Activated CD8-positive, alpha-beta memory T cell treated with anti-CD3 and anti-CD28 coated beads, Interleukin-2, amount 50 U/mL, for 1 hour (primary cell): ENCODE measurements around the gene HBE1.
"Not testable (repeated sequence)": the region's sequence is repeated elsewhere in the genome, so short reads cannot be mapped to it uniquely, and the experiment has no call there.

Experiments used
- DNase-seq: peaks from one replicate; pipeline ENCODE4 v3.0.0-alpha.2; 2020; ENCODE audit errors: extremely low read depth

The HBE1 gene

DNA sequence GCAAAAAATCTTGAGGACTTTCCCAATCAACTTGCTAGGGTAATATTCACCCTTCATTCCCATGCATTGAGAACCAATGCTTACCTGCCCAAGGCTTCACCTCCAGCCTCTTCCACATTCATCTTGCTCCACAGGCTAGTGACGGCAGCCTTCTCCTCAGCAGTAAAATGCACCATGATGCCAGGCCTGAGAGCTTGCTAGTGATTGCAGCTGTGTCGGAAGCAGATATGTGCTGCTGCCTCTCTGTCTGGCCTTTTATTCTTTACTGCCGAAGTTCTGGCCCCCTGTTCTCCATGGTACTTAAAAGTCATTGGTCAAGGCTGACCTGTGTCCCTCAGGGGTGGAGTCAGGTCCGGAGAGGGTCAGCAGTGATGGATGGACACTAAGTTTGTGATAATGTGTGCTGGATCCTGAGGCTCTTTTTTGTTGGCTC lies at the start of gene HBE1:
TSS of gene HBE1 (minus strand) at position 231 of the 433 bp plus-strand sequence. CDS start at position 176, 55 bp downstream.
- no peak for DNase-seq

DNA sequence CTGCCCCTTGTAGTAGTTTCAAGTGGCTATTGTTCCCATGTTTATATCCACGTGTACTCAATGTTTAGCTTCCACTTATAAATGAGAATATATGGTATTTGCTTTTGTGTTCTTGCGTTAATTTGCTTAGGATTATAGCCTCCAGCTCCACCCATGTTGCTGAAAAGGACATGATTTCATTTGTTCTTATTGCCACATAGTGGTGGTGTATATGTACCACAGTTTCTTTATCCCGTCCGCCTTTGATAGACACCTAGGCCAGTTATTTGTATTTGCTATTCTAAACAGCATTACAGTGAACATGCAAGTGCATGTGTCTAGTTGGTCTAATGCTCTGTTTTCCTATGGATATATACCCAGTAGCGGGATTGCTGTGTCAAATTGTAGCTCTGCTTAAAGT lies 47.5 kb upstream of the HBE1 start:
- DNase-seq, result no peak

DNA sequence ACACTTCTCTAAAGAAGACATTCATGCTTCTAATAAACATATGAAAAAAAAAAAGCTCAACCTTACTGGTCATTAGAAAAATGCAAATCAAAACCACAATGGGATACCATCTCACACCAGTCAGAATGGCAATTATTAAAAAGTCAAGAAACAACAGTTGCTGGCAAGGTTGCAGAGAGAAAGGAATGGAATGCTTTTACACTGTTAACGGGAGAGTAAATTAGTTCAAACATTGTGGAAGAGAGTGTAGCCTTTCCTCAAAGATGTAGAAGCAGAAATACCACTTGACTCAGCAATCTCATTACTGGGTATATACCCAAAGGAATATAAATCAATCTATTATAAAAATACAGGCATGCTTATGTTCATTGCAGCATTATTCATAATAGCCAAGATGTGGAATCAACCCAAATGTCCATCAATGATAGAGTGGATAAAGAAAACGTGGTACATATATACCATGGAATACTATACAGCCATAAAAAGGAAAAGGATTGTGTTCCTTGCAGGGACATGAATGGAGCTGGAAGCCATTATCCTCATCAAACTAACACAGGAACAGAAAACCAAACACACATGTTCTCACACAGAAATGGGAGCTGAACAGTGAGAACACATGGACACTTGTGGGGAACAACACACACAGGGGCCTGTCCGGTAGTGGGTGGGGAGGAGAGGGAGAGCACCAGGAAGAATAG lies 43.7 kb upstream of the HBE1 start:
- not testable (repeated sequence) for DNase-seq

DNA sequence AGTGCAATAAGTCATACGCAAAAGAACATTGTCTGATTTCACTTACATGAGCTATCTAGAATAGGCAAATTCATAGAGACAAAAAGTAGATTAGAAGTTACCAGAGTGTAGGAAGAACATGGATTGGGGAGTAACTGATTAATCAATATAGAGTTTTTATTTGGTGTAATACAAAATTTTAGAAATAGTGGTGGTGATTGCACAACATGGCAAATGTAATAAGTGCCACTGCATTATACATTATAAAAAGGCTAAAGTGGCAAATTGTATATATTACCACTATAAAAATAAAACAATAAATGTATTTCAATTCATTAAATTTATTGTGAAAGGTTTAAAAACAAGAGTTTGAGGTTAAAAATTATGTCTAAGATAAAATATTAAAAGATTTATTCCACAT lies 40.7 kb upstream of the HBE1 start:
- no peak for DNase-seq

DNA sequence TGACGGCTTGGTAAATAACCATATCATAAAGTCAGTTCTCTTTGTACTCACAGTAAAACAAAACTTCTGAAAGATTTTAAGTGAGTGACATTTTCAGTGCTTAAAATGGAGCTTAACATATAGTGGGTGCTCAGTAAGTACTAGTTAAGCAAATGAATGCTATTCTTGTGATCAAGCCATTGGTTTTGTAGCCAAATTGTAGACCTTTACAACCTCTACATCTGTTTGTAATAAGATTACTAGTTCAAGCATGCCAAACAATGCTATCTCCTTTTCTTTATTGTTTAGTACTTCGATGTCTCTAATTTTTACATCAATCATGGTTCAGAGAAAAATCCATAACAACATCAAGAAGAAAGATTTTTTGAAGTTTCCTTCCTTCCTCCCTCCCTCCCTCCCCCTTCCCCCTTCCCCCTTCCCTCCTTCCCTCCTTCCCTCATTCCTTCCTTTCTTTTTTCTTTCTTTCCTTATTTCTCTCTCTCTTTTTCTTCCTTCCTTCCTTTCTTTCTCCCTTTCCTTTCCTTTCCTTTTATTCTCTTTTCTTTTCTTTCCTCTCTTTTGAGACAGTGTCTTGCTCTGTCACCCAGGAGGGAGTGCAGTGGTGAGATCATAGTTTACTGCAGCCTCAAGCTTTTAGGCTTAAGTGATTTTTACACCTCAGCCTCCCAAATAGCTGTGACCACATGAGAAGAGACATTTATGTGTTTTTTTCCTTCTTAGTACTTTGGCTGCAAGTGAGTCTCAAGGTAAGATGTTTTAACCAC lies 37.7 kb upstream of the HBE1 start:
- no peak for DNase-seq

DNA sequence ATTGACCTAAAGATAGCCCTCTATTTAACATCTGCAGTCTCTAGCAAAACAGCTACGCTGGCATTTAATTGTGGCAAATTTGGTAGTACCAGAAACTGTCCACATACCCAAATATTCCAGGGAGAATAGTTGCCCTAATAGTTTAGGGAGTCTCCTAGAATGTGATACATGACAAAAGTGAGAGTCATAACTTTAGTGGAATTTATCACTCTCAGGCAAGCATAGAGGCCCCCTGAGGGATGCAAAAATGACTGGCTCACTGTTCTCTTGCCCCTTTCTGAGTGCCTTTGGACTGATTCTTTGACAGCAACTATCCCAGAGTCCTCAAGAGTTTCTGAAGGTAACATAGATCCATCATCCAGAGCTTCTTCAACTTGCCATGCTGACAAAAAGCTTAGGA lies 34.3 kb upstream of the HBE1 start:
- no peak for DNase-seq

DNA sequence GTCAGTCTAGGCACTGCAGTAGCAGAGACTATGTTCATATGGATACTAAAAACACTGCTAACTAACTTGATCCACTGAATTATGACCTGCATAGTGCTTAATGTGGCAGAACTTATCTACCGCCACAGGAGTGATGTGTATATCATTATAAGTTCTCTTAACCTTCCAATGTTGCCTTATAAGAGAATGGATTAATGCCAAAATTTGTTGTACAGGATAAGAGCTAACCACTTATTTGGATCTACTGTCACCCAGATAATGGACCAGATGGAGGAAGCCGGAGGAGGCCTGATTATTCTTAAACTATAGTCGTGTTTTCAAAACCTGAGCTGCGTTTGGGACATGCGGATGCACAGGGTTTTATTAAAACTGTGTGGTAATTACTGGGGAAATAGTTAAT lies 33.9 kb upstream of the HBE1 start:
- DNase-seq, result no peak

DNA sequence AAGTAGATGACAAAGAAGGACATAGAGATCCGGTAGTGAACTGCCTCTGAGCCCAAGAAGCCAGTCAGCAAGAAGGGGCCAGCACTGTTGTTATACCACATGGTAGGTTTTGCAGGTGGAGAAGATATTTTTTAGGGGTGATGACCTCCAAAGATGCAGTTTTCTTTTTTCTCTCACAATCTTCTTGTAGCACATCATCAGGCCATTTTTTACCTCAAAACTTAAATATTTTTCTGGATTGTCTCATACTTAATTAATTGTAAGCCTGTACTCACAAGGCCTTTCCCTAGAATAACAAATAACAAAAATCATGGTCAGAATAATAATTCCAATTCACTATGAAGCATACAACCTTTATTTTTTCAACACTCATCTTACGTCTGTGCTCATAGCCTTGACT lies 32.1 kb upstream of the HBE1 start, which contains the start of gene OR51B4:
TSS of gene OR51B4 (minus strand) at position 101 of the 400 bp plus-strand sequence. CDS start at position 101, 0 bp downstream.
- no peak for DNase-seq

DNA sequence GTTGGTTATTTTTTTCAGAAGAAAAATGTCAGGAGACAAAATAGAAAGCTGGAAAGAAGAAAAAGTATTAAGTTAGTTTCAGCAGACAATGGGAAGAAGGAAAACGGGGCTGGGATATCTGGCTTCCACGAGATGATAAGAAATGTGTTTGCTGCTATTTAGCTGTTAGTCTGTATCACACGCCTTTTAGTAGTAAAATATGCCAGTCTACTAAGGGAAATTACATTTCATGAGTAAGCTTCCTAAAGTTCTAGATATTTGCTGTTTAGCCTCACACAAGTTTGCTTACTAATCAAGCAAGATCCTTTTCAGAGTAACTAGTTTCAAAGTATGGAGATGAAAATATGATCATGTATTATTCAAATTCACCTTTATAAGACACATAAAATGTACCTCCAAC lies 30.5 kb upstream of the HBE1 start:
- DNase-seq, result no peak

DNA sequence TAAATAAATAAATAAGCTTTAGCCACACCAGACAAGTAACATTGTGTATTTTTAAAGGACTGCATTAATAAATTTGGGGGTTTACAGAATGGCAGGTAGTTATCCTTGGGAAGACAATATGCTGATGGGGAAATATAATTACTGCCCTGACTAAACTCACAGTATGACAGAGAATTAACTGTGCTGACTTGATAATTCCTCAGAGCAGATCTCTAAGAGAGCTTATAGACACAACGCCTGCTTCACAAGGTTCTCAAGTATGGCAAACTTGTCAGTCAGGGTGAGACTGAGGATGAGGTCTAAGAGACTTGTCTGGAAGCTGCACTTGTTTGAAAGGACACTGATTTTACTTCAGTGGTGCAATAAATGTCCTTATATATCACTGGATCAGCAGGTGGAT lies 28.7 kb upstream of the HBE1 start:
- no peak for DNase-seq

DNA sequence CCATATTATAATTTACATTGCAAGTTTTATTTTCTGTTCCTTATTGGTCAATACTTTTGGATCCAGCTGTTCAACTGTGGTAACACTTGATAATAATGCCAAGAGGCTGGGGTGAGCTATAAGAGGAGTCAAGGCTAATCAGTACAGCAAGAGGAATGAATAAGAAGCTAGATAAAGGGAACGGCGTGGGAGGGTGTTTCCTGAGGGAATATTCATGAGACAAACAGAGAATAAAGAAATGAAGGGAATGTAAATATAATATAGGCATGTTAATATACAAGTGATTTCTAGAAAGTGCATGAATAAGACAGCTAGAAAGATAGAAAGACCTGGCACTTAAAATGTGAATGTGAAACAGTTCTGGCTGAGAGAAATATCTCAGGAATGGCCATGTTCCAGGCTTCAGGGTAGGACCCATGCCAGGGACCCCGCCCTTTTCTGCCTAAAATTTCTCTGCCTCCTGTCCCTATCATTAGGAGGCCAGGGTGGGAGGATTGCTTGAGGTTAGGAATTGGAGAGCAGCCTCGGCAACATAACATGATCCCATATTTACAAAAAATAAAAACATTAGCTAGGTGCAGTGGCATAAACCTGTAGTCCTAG lies 28.1 kb upstream of the HBE1 start:
- DNase-seq, result no peak

DNA sequence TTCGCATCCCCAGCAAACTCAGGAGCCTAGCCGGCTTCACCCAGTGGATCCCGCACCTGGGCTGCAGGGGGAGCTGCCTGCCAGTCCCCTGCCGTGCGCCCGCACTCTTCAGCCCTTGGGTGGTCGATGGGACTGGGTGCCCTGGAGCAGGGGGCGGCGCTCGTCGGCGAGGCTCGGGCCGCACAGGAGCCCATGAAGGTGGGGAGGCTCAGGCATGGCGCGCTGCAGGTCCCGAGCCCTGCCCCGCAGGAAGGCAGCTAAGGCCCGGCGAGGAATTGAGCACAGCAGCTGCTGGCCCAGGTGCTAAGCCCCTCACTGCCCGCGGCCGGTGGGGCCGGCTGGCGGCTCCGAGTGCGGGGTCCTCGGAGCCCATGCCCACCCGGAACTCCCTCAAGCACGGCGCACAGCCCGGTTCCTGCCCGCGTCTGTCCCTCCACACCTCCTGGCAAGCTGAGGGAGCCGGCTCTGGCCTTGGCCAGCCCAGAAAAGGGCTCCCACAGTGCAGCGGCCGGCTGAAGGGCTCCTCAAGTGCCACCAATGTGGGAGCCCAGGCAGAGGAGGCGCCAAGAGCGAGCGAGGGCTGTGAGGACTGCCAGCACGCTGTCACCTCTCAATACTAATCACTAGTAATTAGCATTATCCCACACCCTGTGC lies 24.7 kb upstream of the HBE1 start:
- DNase-seq, result not testable (repeated sequence)

DNA sequence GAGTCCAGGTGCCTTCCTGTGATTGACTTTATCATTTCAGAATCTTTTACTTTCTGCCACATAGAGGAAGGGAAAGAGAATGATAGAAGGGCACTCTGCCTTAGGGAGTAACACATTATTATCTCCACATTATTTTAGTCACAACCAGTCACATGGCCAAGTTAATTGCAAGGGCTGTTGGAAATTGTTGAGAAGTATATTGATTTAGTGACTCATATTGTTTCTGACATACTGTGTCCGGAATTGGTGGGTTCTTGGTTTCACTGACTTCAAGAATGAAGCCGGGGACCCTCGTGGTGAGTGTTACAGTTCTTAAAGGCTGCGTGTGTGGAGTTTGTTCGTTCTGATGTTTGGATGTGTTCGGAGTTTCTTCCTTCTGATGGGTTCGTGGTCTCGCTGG lies 23.3 kb upstream of the HBE1 start:
- no peak for DNase-seq

DNA sequence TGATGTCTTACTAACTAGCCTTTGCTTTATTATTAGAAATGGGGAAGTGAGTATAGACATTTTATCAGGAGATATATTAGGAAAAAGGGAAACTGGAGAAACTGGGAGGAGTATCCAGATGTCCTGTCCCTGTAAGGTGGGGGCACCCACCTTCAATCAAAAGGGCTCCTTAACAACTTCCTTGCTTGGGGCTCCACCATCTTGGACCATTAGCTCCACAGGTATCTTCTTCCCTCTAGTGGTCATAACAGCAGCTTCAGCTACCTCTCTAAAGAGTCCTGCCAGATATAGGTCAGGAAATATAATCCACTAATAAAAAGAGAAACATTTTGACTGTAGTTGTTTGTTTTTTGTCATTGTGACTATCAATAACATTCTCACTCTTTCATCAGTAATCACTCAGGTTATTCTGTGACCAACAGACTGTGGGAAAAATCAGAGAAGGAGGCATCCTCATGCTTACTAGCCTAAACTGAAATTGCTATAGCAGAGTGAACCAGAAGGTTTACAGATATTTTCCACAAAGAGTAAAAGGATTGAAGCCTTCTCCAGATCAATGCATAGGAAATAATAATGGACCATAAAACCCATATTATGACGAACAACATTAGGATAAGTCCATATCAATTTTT lies 21.6 kb upstream of the HBE1 start:
- no peak for DNase-seq

DNA sequence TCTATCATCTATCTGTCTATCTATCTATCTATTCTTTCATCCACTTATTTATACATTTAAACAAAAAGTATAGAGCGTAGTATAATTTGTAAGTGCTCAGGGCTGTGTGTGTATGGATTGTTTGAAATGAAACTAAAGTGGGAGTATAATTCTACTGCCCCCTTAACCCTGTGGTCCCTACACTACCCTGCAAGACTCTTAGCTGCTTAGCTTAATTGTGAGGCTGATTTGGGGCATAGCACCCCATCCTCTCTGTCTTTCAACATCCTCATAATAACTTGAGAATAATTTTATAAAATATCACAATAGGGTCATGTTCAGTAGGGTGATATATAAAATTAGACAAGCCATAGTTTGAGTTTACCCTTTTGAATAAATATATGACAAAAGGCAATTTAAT lies 20.4 kb upstream of the HBE1 start:
- DNase-seq, result no peak

DNA sequence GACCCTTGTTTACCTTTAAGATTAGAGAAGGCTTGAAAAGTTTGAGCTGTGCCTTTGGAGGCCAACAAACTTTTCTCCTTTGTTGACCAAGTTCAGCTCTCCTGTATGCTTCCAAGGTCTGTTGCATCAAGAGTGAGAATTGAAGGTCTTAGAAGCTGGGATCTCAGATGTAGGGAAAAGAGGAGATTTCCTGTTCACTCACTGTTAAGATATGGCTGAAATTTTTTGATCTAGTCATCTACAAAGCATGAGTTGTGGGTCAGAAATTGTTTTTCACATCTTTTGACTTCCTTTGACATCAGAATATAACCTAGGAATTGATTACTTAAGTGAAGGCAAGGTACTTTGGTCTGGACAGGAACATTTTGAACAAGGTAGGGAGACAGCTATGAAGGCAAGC lies 20.0 kb upstream of the HBE1 start:
- DNase-seq, result no peak

DNA sequence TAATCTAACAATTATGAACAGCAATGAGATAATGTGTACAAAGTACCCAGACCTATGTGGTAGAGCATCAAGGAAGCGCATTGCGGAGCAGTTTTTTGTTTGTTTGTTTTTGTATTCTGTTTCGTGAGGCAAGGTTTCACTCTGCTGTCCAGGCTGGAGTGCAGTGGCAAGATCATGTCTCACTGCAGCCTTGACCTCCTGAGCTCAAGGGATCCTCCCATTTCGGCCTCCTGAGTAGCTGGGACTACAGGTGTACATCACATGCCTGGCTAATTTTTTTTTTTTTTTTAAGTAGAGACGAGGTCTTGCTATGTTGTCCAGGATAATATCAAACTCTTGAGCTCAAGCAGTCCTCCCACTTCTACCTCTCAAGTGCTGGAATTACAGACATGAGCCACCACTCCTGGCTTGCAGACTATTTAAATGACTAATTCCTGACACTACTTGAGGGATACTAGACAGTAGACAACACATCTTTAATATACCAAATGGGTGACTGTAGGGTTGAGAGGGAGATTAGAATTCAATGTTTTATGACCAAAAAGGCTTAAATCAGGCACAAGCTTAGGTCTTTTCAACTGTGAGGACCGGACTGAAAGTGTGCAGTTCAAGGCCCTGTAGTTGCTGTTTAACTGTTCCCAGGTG lies 19.3 kb upstream of the HBE1 start:
- no peak for DNase-seq

DNA sequence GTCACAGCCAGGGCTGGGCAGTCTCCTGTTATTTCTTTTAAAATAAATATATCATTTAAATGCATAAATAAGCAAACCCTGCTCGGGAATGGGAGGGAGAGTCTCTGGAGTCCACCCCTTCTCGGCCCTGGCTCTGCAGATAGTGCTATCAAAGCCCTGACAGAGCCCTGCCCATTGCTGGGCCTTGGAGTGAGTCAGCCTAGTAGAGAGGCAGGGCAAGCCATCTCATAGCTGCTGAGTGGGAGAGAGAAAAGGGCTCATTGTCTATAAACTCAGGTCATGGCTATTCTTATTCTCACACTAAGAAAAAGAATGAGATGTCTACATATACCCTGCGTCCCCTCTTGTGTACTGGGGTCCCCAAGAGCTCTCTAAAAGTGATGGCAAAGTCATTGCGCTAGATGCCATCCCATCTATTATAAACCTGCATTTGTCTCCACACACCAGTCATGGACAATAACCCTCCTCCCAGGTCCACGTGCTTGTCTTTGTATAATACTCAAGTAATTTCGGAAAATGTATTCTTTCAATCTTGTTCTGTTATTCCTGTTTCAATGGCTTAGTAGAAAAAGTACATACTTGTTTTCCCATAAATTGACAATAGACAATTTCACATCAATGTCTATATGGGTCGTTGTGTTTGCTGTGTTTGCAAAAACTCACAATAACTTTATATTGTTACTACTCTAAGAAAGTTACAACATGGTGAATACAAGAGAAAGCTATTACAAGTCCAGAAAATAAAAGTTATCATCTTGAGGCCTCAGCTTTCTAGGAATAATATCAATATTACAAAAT lies 18.6 kb upstream of the HBE1 start:
- no peak for DNase-seq

DNA sequence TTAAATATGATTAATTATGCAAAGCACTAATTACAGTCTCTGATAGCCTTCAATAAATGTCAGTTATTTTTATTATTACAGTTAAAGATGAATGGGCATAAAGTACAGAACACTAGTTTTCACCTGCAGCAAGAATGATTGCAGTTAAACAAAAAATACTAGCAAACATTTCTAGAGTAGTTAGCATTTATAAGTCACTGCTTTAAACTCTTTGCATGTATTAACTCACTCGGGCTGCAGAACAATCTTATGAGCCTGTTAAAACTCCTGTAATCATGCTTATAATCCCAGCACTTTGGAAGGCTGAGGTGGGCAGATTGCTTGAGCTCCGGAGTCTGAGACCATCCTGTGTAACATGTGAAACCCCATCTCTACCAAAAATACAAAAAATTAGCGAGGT lies 17.2 kb upstream of the HBE1 start:
- DNase-seq, result no peak

DNA sequence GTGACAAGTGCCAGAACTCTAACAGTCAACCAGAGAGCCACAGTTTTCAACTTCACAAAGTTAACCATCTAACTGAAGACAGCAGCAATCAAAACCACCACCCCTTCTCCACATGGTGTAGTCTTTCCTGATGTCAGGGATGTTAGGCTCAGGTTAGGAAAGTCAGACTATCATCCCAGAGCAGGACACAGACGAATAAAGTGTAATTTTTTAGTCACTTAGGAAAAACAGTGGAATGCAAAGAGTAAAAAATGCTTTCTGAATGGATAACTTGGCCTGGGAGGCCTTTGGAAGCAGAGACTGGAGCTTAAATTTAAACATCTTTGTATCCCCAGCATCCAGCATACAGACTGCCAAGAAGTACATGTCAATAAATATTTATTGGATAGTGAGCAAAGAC lies 16.6 kb upstream of the HBE1 start:
- DNase-seq, result no peak
